Keratinocyte (primary cell): ENCODE data around the gene CD3E. TPM values are rescaled to one million over a fixed set of nuclear protein-coding genes. Genes with fewer than 3 reads are reported as not detected.

Source experiments
- DNase-seq: peaks from one replicate; pipeline ENCODE4 v3.0.0-alpha.2; 2011; ENCODE audit warnings: low read depth, missing footprints, low spot score
- FAIRE-seq: peaks from 2 replicates; lab custom pipeline; 2011; peaks lifted over from hg19 to GRCh38; lab: Jason Lieb, UNC
- H2AFZ ChIP-seq: 2 replicates; pipeline ENCODE4 v1.6.0; 2012; ENCODE audit warnings: low read length, control low read depth, inconsistent platforms; ENCODE audit not compliant: control insufficient read depth
- H3K27ac ChIP-seq: 2 replicates; pipeline ENCODE4 v1.5.1; 2011; ENCODE audit warnings: low read length; ENCODE audit not compliant: control insufficient read depth, insufficient read depth
- H3K27me3 ChIP-seq: 3 replicates; pipeline ENCODE4 v1.6.0; 2011; ENCODE audit warnings: low read length; ENCODE audit not compliant: control insufficient read depth, insufficient read depth; ENCODE audit errors: extremely low read depth
- H3K36me3 ChIP-seq, 2 experiments: 2 replicates in 1 of 2; 3 replicates in 1 of 2; pipeline ENCODE4 v1.5.1; 2011; ENCODE audit warnings: low read length in 2 of 2, mild to moderate bottlenecking in 1 of 2; ENCODE audit not compliant: control insufficient read depth in 2 of 2, insufficient read depth in 2 of 2; ENCODE audit errors: extremely low read depth in 1 of 2
- H3K4me1 ChIP-seq: 3 replicates; pipeline ENCODE4 v1.5.1; 2011; ENCODE audit warnings: low read length; ENCODE audit not compliant: control insufficient read depth, insufficient read depth; ENCODE audit errors: extremely low read depth
- H3K4me2 ChIP-seq: 3 replicates; pipeline ENCODE4 v1.6.0; 2011; ENCODE audit warnings: low read depth, low read length; ENCODE audit not compliant: control insufficient read depth, insufficient read depth; ENCODE audit errors: extremely low read depth
- H3K4me3 ChIP-seq, 3 experiments: fragments of 200-600 bp in 1 of 3; sonication (generic) in 1 of 3; 2 replicates in 2 of 3; 3 replicates in 1 of 3; pipeline ENCODE4 v1.5.1; 2011 to 2016; ENCODE audit warnings: low read length in 3 of 3, mild to moderate bottlenecking in 3 of 3, control low read depth in 2 of 3, inconsistent platforms in 1 of 3, low read depth in 1 of 3, mixed read lengths in 1 of 3, mixed run types in 1 of 3, moderate library complexity in 1 of 3; ENCODE audit not compliant: control insufficient read depth in 2 of 3, insufficient read depth in 2 of 3; ENCODE audit errors: extremely low read depth in 1 of 3
- H3K79me2 ChIP-seq: 2 replicates; pipeline ENCODE4 v1.6.0; 2012; ENCODE audit warnings: low read length; ENCODE audit not compliant: control insufficient read depth, insufficient read depth
- H3K9ac ChIP-seq: 3 replicates; pipeline ENCODE4 v1.6.0; 2011; ENCODE audit warnings: low read length; ENCODE audit not compliant: control insufficient read depth, insufficient read depth; ENCODE audit errors: extremely low read depth
- H3K9me1 ChIP-seq: 3 replicates; pipeline ENCODE4 v1.6.0; 2011; ENCODE audit warnings: low read length; ENCODE audit not compliant: control insufficient read depth, insufficient read depth; ENCODE audit errors: extremely low read depth
- H3K9me3 ChIP-seq: 2 replicates; pipeline ENCODE4 v1.5.1; 2012; ENCODE audit warnings: low read depth, low read length; ENCODE audit not compliant: control insufficient read depth
- H4K20me1 ChIP-seq: 3 replicates; pipeline ENCODE4 v1.6.0; 2011; ENCODE audit warnings: low read length; ENCODE audit not compliant: control insufficient read depth, insufficient read depth; ENCODE audit errors: extremely low read depth
- CTCF ChIP-seq, 3 experiments: IDR thresholded peaks in 1 of 3; conservative IDR thresholded peaks in 1 of 3; optimal IDR thresholded peaks in 1 of 3; 2 replicates in 2 of 3; 3 replicates in 1 of 3; pipeline versions ENCODE3 to v1.5.1; 2011; ENCODE audit warnings: low read length in 3 of 3, mild to moderate bottlenecking in 3 of 3, moderate library complexity in 2 of 3, control low read depth in 1 of 3, inconsistent platforms in 1 of 3; ENCODE audit not compliant: insufficient read depth in 2 of 3; ENCODE audit errors: extremely low read depth in 1 of 3
- EZH2 ChIP-seq: IDR thresholded peaks from one replicate; pipeline ENCODE4 v1.6.1; 2012; ENCODE audit warnings: inconsistent platforms, mild to moderate bottlenecking, low read length, moderate library complexity
- dilution Hi-C: fragments of 300-500 bp; cut with MboI; formaldehyde crosslinking; loops from one replicate; pipeline ENCODE4 v1.7.0; 2020; ENCODE audit warnings: low sequenced_read_pairs; ENCODE audit not compliant: extremely low pct_ligation_motif_present
- polyA plus RNA-seq, 5 experiments: library from polyadenylated mRNA; depleted of rRNA in 3 of 5; stranded (reverse) in 3 of 5; stranded (forward) in 1 of 5; unstranded in 1 of 5; fragments of >200 nt; gene quantifications; 1 replicate in 1 of 5; 2 replicates in 3 of 5; 3 replicates in 1 of 5; pipeline versions ENCODE4 v1.2.1 to v1.2.3, GENCODE V29; 2011 to 2012; ENCODE audit warnings: missing spikeins in 2 of 5, low read depth in 1 of 5, low replicate concordance in 1 of 5

The CD3E gene
- polyA plus RNA-seq, 1 donor (not counting 4 experiments of a cell fraction or from before 2014, with no cell fraction given) = not detected

DNA sequence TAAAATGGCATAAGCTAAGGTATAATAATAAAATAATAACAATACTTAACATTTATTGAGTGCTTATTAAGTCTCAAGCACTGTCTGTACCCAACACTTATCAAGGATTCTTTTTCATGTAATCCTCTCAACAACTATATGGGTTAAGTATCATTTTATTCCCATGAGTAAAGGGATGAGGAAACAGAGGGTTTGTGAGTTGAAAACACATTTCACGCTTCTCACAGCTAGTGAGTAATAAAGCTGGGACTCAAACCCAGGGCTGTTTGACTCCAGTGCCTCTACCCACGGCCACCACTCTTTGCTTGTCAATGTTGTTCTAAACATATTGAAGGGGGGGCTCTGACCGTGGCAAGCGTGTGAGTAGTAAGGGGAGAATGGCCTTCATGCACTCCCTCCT lies 8.7 kb downstream of the CD3E start:
- peaks cover 14% of the 10 kb centered on the region for H3K4me1 ChIP-seq
- no peaks in the 10 kb centered on the region for H3K36me3 ChIP-seq
- no peak overlapping the region for H3K9ac ChIP-seq
- H3K27me3 ChIP-seq = peaks cover 9% of the 10 kb centered on the region
- H3K79me2 ChIP-seq = no peaks in the 10 kb centered on the region
- H3K4me3 ChIP-seq = no peak overlapping the region
- DNase-seq (no peak), FAIRE-seq (no peak)
- H3K9me1 ChIP-seq = no peaks in the 10 kb centered on the region
- no peak overlapping the region for H3K4me2 ChIP-seq
- TF ChIP-seq CTCF (optimal IDR thresholded peaks at IDR 0.05 in 1 of 3, IDR thresholded peaks at IDR 0.05 in 1 of 3, conservative IDR thresholded peaks at IDR 0.05 in 1 of 3; ENCODE audit: extremely low read depth in 1 of 3, insufficient read depth in 2 of 3, low read length in 3 of 3) (no peak), EZH2 (no peak)
- H2AFZ ChIP-seq = no peak overlapping the region
- no peaks in the 10 kb centered on the region for H4K20me1 ChIP-seq
- no peaks in the 10 kb centered on the region for H3K9me3 ChIP-seq
- dilution Hi-C loops = no loop called here
- H3K27ac ChIP-seq = no peak overlapping the region

DNA sequence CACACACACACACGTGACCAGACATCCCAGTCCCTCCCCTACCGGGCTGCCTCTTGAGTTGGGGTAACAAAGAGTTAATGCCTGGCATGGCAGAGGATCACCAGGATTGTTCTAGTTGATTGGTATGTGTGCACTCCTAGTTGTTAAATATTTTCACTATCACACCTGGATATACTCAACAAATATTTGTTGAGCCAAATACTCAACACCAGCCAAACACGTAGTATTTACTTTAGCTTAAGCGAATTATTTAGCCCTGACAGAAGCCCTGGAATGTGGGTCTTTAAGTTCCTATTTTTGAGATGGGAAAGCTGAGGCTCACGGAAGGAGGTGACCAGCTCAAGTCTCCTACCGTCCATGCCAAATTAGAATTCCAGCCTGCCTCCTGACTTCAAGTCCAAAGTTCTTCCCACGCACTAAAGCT lies 10.5 kb downstream of the CD3E start:
- no peak overlapping the region for H3K4me2 ChIP-seq
- H3K27me3 ChIP-seq = peaks cover 9% of the 10 kb centered on the region
- H2AFZ ChIP-seq = no peak overlapping the region
- no peaks in the 10 kb centered on the region for H3K79me2 ChIP-seq
- FAIRE-seq (no peak), DNase-seq (no peak)
- dilution Hi-C loops = no loop called here
- H3K9ac ChIP-seq = no peak overlapping the region
- no peaks in the 10 kb centered on the region for H3K9me1 ChIP-seq
- H4K20me1 ChIP-seq = no peaks in the 10 kb centered on the region
- TF ChIP-seq CTCF (optimal IDR thresholded peaks at IDR 0.05 in 1 of 3, IDR thresholded peaks at IDR 0.05 in 1 of 3, conservative IDR thresholded peaks at IDR 0.05 in 1 of 3; ENCODE audit: extremely low read depth in 1 of 3, insufficient read depth in 2 of 3, low read length in 3 of 3) = no peak
- no peak for TF ChIP-seq EZH2
- no peak overlapping the region for H3K4me3 ChIP-seq
- H3K9me3 ChIP-seq = no peaks in the 10 kb centered on the region
- H3K4me1 ChIP-seq = peaks cover 14% of the 10 kb centered on the region
- no peak overlapping the region for H3K27ac ChIP-seq
- H3K36me3 ChIP-seq = no peaks in the 10 kb centered on the region
